ENCODE data around the gene MYO5A.

DNA sequence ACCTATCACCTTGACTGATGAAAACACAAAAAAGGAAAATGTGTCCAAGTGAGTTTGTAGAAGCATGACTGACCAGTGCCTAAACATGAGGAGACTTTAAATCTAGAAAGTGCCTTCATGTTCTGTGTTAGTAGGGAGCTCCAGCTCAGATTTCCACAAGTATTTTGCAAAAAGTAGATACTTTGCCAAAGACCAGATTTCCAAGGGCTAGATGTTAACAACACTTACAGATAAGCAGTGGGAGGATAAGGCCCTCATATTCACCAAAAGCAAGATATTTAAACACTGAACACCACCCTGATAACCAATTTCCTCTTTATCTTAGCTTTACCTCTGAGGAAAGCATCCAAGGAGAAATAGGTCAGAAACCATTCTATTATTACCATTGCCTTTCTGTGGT is 91.0 kb downstream of the MYO5A start:
- TF ChIP-seq, protein P1, sequence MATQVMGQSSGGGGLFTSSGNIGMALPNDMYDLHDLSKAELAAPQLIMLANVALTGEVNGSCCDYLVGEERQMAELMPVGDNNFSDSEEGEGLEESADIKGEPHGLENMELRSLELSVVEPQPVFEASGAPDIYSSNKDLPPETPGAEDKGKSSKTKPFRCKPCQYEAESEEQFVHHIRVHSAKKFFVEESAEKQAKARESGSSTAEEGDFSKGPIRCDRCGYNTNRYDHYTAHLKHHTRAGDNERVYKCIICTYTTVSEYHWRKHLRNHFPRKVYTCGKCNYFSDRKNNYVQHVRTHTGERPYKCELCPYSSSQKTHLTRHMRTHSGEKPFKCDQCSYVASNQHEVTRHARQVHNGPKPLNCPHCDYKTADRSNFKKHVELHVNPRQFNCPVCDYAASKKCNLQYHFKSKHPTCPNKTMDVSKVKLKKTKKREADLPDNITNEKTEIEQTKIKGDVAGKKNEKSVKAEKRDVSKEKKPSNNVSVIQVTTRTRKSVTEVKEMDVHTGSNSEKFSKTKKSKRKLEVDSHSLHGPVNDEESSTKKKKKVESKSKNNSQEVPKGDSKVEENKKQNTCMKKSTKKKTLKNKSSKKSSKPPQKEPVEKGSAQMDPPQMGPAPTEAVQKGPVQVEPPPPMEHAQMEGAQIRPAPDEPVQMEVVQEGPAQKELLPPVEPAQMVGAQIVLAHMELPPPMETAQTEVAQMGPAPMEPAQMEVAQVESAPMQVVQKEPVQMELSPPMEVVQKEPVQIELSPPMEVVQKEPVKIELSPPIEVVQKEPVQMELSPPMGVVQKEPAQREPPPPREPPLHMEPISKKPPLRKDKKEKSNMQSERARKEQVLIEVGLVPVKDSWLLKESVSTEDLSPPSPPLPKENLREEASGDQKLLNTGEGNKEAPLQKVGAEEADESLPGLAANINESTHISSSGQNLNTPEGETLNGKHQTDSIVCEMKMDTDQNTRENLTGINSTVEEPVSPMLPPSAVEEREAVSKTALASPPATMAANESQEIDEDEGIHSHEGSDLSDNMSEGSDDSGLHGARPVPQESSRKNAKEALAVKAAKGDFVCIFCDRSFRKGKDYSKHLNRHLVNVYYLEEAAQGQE (IDR thresholded peaks at IDR 0.05; ENCODE audit: low read depth), result no peak
- TF ChIP-seq, protein P2, sequence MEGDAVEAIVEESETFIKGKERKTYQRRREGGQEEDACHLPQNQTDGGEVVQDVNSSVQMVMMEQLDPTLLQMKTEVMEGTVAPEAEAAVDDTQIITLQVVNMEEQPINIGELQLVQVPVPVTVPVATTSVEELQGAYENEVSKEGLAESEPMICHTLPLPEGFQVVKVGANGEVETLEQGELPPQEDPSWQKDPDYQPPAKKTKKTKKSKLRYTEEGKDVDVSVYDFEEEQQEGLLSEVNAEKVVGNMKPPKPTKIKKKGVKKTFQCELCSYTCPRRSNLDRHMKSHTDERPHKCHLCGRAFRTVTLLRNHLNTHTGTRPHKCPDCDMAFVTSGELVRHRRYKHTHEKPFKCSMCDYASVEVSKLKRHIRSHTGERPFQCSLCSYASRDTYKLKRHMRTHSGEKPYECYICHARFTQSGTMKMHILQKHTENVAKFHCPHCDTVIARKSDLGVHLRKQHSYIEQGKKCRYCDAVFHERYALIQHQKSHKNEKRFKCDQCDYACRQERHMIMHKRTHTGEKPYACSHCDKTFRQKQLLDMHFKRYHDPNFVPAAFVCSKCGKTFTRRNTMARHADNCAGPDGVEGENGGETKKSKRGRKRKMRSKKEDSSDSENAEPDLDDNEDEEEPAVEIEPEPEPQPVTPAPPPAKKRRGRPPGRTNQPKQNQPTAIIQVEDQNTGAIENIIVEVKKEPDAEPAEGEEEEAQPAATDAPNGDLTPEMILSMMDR (IDR thresholded peaks at IDR 0.05 in 2 of 3, conservative IDR thresholded peaks at IDR 0.05 in 1 of 3; ENCODE audit: borderline replicate concordance in 1 of 3, insufficient read depth in 1 of 3, low read depth in 2 of 3, low read length in 2 of 3), result no peak
- TF ChIP-seq JUND (IDR thresholded peaks at IDR 0.05) (no peak), POLR2AphosphoS5 (IDR thresholded peaks at IDR 0.05; ENCODE audit: low read depth, low read length) (no peak), SIN3A (IDR thresholded peaks at IDR 0.05; ENCODE audit: low read depth) (no peak), EZH2phosphoT487 (IDR thresholded peaks at IDR 0.05; ENCODE audit: borderline replicate concordance) (no peak), POLR2A (IDR thresholded peaks at IDR 0.05; ENCODE audit: borderline replicate concordance, extremely low read depth, insufficient read depth, insufficient read length) (no peak), SP1 (IDR thresholded peaks at IDR 0.05; ENCODE audit: low read depth) (no peak), CEBPB (IDR thresholded peaks at IDR 0.05; ENCODE audit: low read depth) (no peak)
- TF ChIP-seq, protein P3, sequence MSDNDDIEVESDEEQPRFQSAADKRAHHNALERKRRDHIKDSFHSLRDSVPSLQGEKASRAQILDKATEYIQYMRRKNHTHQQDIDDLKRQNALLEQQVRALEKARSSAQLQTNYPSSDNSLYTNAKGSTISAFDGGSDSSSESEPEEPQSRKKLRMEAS (IDR thresholded peaks at IDR 0.05), result no peak
- TF ChIP-seq, protein P4, sequence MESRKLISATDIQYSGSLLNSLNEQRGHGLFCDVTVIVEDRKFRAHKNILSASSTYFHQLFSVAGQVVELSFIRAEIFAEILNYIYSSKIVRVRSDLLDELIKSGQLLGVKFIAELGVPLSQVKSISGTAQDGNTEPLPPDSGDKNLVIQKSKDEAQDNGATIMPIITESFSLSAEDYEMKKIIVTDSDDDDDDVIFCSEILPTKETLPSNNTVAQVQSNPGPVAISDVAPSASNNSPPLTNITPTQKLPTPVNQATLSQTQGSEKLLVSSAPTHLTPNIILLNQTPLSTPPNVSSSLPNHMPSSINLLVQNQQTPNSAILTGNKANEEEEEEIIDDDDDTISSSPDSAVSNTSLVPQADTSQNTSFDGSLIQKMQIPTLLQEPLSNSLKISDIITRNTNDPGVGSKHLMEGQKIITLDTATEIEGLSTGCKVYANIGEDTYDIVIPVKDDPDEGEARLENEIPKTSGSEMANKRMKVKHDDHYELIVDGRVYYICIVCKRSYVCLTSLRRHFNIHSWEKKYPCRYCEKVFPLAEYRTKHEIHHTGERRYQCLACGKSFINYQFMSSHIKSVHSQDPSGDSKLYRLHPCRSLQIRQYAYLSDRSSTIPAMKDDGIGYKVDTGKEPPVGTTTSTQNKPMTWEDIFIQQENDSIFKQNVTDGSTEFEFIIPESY (IDR thresholded peaks at IDR 0.05; ENCODE audit: extremely low read depth, insufficient replicate concordance, low read length), result no peak

All from HCT116 (cell line).